Measurements from ENCODE around the gene KCNQ1.

Gene KCNQ1

GRCh38 chr11:2440646-2441045 lies 4.2 kb upstream of the KCNQ1 start:
- Histone ChIP-seq H3F3A (ENCODE audit: insufficient read depth, low read length) (no peaks in the 10 kb centered on the region), H3K9me3 (ENCODE audit: low read length) (no peaks in the 10 kb centered on the region), H3K9ac (ENCODE audit: low read length) (no peak overlapping the region), H3K4me1 (ENCODE audit: insufficient read depth, low read length, severe bottlenecking) (no peaks in the 10 kb centered on the region), H3K4me2 (ENCODE audit: low read length) (no peak overlapping the region), H3K4me3 (ENCODE audit: low read depth, low read length, poor library complexity, severe bottlenecking) (no peak overlapping the region), H3K79me2 (ENCODE audit: insufficient read depth, low read length) (no peaks in the 10 kb centered on the region), H3K27me3 (ENCODE audit: insufficient read depth, low read length) (no peaks in the 10 kb centered on the region), H4K20me1 (ENCODE audit: insufficient read depth, low read length) (no peaks in the 10 kb centered on the region), H2AFZ (ENCODE audit: low read length) (no peak overlapping the region), H3K27ac (ENCODE audit: low read depth, low read length, poor library complexity, severe bottlenecking) (no peak overlapping the region), H3K9me2 (ENCODE audit: low read depth, low read length) (no peaks in the 10 kb centered on the region), H3K36me3 (ENCODE audit: insufficient read depth, low read length) (no peaks in the 10 kb centered on the region)
- TF ChIP-seq, protein P1, sequence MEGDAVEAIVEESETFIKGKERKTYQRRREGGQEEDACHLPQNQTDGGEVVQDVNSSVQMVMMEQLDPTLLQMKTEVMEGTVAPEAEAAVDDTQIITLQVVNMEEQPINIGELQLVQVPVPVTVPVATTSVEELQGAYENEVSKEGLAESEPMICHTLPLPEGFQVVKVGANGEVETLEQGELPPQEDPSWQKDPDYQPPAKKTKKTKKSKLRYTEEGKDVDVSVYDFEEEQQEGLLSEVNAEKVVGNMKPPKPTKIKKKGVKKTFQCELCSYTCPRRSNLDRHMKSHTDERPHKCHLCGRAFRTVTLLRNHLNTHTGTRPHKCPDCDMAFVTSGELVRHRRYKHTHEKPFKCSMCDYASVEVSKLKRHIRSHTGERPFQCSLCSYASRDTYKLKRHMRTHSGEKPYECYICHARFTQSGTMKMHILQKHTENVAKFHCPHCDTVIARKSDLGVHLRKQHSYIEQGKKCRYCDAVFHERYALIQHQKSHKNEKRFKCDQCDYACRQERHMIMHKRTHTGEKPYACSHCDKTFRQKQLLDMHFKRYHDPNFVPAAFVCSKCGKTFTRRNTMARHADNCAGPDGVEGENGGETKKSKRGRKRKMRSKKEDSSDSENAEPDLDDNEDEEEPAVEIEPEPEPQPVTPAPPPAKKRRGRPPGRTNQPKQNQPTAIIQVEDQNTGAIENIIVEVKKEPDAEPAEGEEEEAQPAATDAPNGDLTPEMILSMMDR (IDR thresholded peaks at IDR 0.05; ENCODE audit: low read length) = no peak
- TF ChIP-seq EZH2 (IDR thresholded peaks at IDR 0.05; ENCODE audit: borderline replicate concordance, low read length) = no peak

GRCh38 chr11:2441171-2441570 lies 3.6 kb upstream of the KCNQ1 start:
- H3K9me2 ChIP-seq (ENCODE audit: low read depth, low read length) = no peaks in the 10 kb centered on the region
- H3K9me3 ChIP-seq (ENCODE audit: low read length) = no peaks in the 10 kb centered on the region
- H3K9ac ChIP-seq (ENCODE audit: low read length) = no peak overlapping the region
- no peak overlapping the region for H3K27ac ChIP-seq (ENCODE audit: low read depth, low read length, poor library complexity, severe bottlenecking)
- no peak overlapping the region for H2AFZ ChIP-seq (ENCODE audit: low read length)
- H3F3A ChIP-seq (ENCODE audit: insufficient read depth, low read length) = no peaks in the 10 kb centered on the region
- H3K4me2 ChIP-seq (ENCODE audit: low read length) = no peak overlapping the region
- H4K20me1 ChIP-seq (ENCODE audit: insufficient read depth, low read length) = no peaks in the 10 kb centered on the region
- H3K36me3 ChIP-seq (ENCODE audit: insufficient read depth, low read length) = no peaks in the 10 kb centered on the region
- no peaks in the 10 kb centered on the region for H3K79me2 ChIP-seq (ENCODE audit: insufficient read depth, low read length)
- no peak overlapping the region for H3K4me3 ChIP-seq (ENCODE audit: low read depth, low read length, poor library complexity, severe bottlenecking)
- H3K27me3 ChIP-seq (ENCODE audit: insufficient read depth, low read length) = no peaks in the 10 kb centered on the region
- TF ChIP-seq, protein P1 (IDR thresholded peaks at IDR 0.05; ENCODE audit: low read length) = no peak
- TF ChIP-seq EZH2 (IDR thresholded peaks at IDR 0.05; ENCODE audit: borderline replicate concordance, low read length) = no peak
- H3K4me1 ChIP-seq (ENCODE audit: insufficient read depth, low read length, severe bottlenecking) = no peaks in the 10 kb centered on the region

DNA sequence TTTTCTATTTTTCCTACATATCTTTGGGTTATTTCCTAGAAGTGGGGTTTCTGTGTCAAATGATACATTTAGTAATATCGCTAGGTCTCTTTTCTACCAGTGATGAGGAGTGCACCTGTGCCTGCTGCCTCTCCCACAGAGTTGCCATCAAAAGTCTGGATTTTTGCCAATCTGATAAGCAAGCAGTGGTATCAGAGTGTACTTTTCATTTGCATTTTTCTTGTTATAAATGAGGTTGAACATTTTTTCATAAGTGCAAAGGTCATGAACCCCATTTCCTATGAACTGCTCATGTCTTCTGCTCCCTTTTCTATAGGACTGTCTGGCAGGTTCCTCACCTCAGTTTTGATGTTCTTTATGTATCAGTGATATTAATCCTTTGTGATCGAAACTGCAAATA lies 2.2 kb upstream of the KCNQ1 start:
- Histone ChIP-seq H3K36me3 (ENCODE audit: insufficient read depth, low read length) (no peaks in the 10 kb centered on the region), H3K9me3 (ENCODE audit: low read length) (no peaks in the 10 kb centered on the region), H2AFZ (ENCODE audit: low read length) (no peak overlapping the region), H3K4me3 (ENCODE audit: low read depth, low read length, poor library complexity, severe bottlenecking) (no peak overlapping the region), H3F3A (ENCODE audit: insufficient read depth, low read length) (no peaks in the 10 kb centered on the region), H3K9ac (ENCODE audit: low read length) (no peak overlapping the region), H3K9me2 (ENCODE audit: low read depth, low read length) (no peaks in the 10 kb centered on the region), H4K20me1 (ENCODE audit: insufficient read depth, low read length) (no peaks in the 10 kb centered on the region), H3K79me2 (ENCODE audit: insufficient read depth, low read length) (no peaks in the 10 kb centered on the region), H3K4me2 (ENCODE audit: low read length) (no peak overlapping the region), H3K27me3 (ENCODE audit: insufficient read depth, low read length) (no peaks in the 10 kb centered on the region), H3K27ac (ENCODE audit: low read depth, low read length, poor library complexity, severe bottlenecking) (no peak overlapping the region), H3K4me1 (ENCODE audit: insufficient read depth, low read length, severe bottlenecking) (peaks cover 7% of the 10 kb centered on the region)
- no peak for TF ChIP-seq EZH2 (IDR thresholded peaks at IDR 0.05; ENCODE audit: borderline replicate concordance, low read length)
- TF ChIP-seq, protein P1 (IDR thresholded peaks at IDR 0.05; ENCODE audit: low read length) = no peak
